Measurements from ENCODE around the gene IMPA2. TPM values are rescaled to one million over a fixed set of nuclear protein-coding genes. Genes with fewer than 3 reads are reported as not detected.

IMPA2 gene
- total and polyA plus RNA-seq, 2 of the 8 experiments (the other 6 are each of a cell fraction or from before 2014, with no cell fraction given), result 102 to 140 TPM

DNA sequence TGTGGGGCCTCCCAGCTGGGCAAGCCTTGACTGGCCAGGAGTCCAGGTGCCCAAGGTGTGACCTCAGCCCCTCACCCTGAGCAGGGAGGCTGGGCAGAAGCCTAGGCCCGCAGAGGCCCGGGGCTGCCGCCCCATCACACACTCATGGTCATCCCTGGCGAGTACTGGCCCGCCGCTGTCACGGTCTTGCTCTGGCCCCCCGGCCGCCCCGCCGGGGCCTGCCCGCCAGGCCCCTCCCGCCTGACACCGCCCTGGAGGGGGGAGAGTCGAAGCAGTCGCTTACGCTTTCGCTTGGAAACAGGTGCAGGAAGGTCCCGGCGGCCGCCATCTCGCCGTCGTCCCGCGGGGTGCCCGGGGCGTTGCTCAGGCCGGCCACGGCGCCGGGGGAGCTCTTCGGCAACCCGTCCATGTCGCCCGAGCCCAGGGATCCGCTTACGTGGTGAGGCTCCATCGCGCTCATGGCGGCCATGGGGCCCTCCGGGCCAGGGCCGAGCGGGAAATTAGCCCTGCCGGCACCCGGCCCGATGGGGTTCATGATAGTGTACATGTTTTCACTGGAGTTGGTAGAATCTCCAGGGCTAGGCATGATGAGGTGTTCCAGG is 85.7 kb downstream of the IMPA2 start:
- no peaks in the 10 kb centered on the region for H3K79me2 ChIP-seq (ENCODE audit: control insufficient read depth in 1 of 2, insufficient read depth in 2 of 2, low read length in 2 of 2)
- H3K9me3 ChIP-seq (ENCODE audit: insufficient read depth in 2 of 2, low read depth in 1 of 2, low read length in 1 of 2), result no peaks in the 10 kb centered on the region; a peak in 1 of 4 replicates
- no peaks in the 10 kb centered on the region for H3K36me3 ChIP-seq (ENCODE audit: control insufficient read depth in 2 of 4, insufficient read depth in 4 of 4, low read length in 3 of 4)
- POLR2A ChIA-PET (ENCODE audit: partially characterized antibody), result no interaction called here
- no peak overlapping the region for H3K9ac ChIP-seq (replicated peaks in 1 of 4; ENCODE audit: extremely low read depth in 1 of 4, low read depth in 3 of 4, low read length in 3 of 4)
- H3K4me2 ChIP-seq (ENCODE audit: insufficient read depth in 1 of 2, low read depth in 2 of 2, low read length in 2 of 2), result no peak overlapping the region
- H2BK20ac ChIP-seq (ENCODE audit: low read length), result no peak overlapping the region
- 0 out of 2 replicates have a peak, but pooled peaks cover 1% of the 10 kb centered on the region for H3K23me2 ChIP-seq (ENCODE audit: low read depth, low read length)
- CTCF ChIA-PET (ENCODE audit: partially characterized antibody), result interaction anchor here (1.5 to 2.4 kb wide), 2 partner anchors 9 to 18 kb away, joined by 3 to 5 read pairs; no protein-coding TSS in a partner anchor
- H2BK5ac ChIP-seq (ENCODE audit: low read depth, low read length), result no peak overlapping the region
- H2BK120ac ChIP-seq (replicated peaks; ENCODE audit: low read depth, low read length), result no peak overlapping the region
- no peak overlapping the region for H2BK15ac ChIP-seq (ENCODE audit: low read length)
- no peak overlapping the region for H3K4me3 ChIP-seq (ENCODE audit: extremely low read depth in 1 of 4, insufficient read depth in 2 of 4, low read depth in 3 of 4, low read length in 4 of 4)
- no peak overlapping the region for H4K8ac ChIP-seq (ENCODE audit: extremely low read depth, insufficient read depth, low read length)
- H3K4me1 ChIP-seq (replicated peaks in 1 of 4; ENCODE audit: control insufficient read depth in 3 of 4, insufficient read depth in 4 of 4, low read length in 3 of 4), result no peaks in the 10 kb centered on the region
- H2AK5ac ChIP-seq (ENCODE audit: low read depth, low read length), result no peak overlapping the region
- H3K18ac ChIP-seq (ENCODE audit: extremely low read depth, low read length), result no peak overlapping the region
- no peaks in the 10 kb centered on the region for H4K20me1 ChIP-seq (replicated peaks in 1 of 2; ENCODE audit: control insufficient read depth in 1 of 2, insufficient read depth in 2 of 2, low read length in 2 of 2)
- H4K5ac ChIP-seq (ENCODE audit: insufficient read length, low read depth, low read length), result no peak overlapping the region
- H4K91ac ChIP-seq (replicated peaks; ENCODE audit: insufficient read length, low read length), result no peak overlapping the region
- no peak overlapping the region for H2AFZ ChIP-seq (ENCODE audit: low read length)
- no peak overlapping the region for H3K56ac ChIP-seq (replicated peaks; ENCODE audit: insufficient read length, low read depth, low read length)
- H3K14ac ChIP-seq (ENCODE audit: insufficient read length), result no peak overlapping the region
- no peak overlapping the region for H3K4ac ChIP-seq (replicated peaks; ENCODE audit: insufficient read length, low read depth, low read length)
- H3K23ac ChIP-seq (ENCODE audit: insufficient read length), result no peak overlapping the region
- H2BK12ac ChIP-seq (ENCODE audit: low read depth, low read length), result no peak overlapping the region
- 91% methylated on average over 37 of the region's 47 CpGs; no CpG with 5 or more reads in 1 of the 2 experiments for whole genome bisulfite sequencing, 2 experiments (ENCODE audit: extremely low coverage in 1 of 2, insufficient coverage in 1 of 2, insufficient read length in 1 of 2, insufficient replicate concordance in 2 of 2, low coverage in 1 of 2, low lambda C conversion rate in 2 of 2, missing lambda C conversion rate in 1 of 2)
- DNase-seq (ENCODE audit: low read depth in 1 of 2, low spot score in 2 of 2) (no peak), FAIRE-seq (no peak)
- H3K27me3 ChIP-seq (replicated peaks in 1 of 4; ENCODE audit: control insufficient read depth in 3 of 4, extremely low read depth in 1 of 4, insufficient read depth in 3 of 4, low read length in 3 of 4), result no peaks in the 10 kb centered on the region
- H3K27ac ChIP-seq (ENCODE audit: low read depth, low read length), result no peak overlapping the region
- no peaks in the 10 kb centered on the region for H3K79me1 ChIP-seq (ENCODE audit: low read depth, low read length)
- no peak for TF ChIP-seq FOSL1 (IDR thresholded peaks at IDR 0.05; ENCODE audit: insufficient read depth, low read depth, low read length)
- TF ChIP-seq GTF2F1 (IDR thresholded peaks at IDR 0.05; ENCODE audit: borderline replicate concordance, low read depth, low read length), result no peak
- TF ChIP-seq SAP30 (IDR thresholded peaks at IDR 0.05; ENCODE audit: insufficient read depth, insufficient replicate concordance, low read length), result no peak
- TF ChIP-seq NRF1 (IDR thresholded peaks at IDR 0.05; ENCODE audit: low read depth, low read length), result no peak
- no peak for TF ChIP-seq SIX5 (IDR thresholded peaks at IDR 0.05; ENCODE audit: low read depth, low read length)

Measured in H1 (cell line).